Left colon (tissue), 2 donors: ENCODE data around the gene ATR. TPM values are rescaled to one million over a fixed set of nuclear protein-coding genes. Genes with fewer than 3 reads are reported as not detected.
A peak's percentile ranks its signal among the peaks of the same experiment; 100 is the strongest.
"Not testable (repeated sequence)": the region's sequence is repeated elsewhere in the genome, so short reads cannot be mapped to it uniquely, and the experiment has no call there.

Source experiments
- ATAC-seq: fragments of 200-7000 bp; cut with Tn5 transposase; one replicate; pipeline ENCODE4 v1.9.1; 2020; ENCODE audit warnings: mild to moderate bottlenecking, moderate library complexity
- DNase-seq, 2 donors: peaks; one replicate each; pipeline ENCODE4 v3.0.0-alpha.2; 2020
- intact Hi-C, 2 donors: fragments of 100-400 bp; cut with DNase I in 1 of 2; cut with micrococcal nuclease in 1 of 2; formaldehyde crosslinking; loops; one replicate each; pipeline versions ENCODE4 v1.11.2 to v1.14.0; 2022; cut with DNase I, micrococcal nuclease
- total RNA-seq, 2 donors: library from RNA; stranded (reverse); fragmentation: NEBNext Ultra II Directional; extraction: Animal tissue kit (Norgen Biotek cat#: 25700); gene quantifications; one replicate each; pipeline ENCODE4 v1.2.1, GENCODE V29; 2021
- donor health status: DM: no; HTN: no; CAD: no.
- donor health status: DM: yes; HTN: yes; CAD: no.

The ATR gene
- total RNA-seq, 2 donors from 2014 or later, result 13.7 to 18.9 TPM

DNA sequence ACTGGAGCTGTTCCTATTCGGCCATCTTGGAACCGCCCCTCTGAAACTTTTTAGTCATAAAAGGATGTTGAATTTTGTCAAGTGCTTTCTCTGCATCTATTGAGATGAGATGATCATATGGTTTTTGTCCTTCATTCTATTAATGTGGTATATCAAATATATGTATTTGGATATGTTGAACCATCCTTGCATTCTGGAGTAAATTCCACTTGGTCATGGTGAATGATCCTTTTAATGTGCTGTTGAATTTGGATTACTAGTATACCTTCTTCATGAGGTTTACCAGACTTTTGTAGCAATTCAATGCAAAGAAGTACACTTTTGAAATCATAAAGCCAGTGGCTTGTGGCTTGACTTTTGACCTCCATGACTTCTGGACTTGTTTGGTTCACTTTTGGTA lies 97.3 kb downstream of the ATR start:
- ATAC-seq (no peak), DNase-seq (no peak)
- intact Hi-C loops, result no loop called here

GRCh38 chr3:142470826-142471225 lies 107.7 kb downstream of the ATR start:
- intact Hi-C loops, result no loop called here
- DNase-seq (no peak), ATAC-seq (no peak)

- no peak for DNase-seq
- ATAC-seq, result no peak
- intact Hi-C loops, result no loop called here
These were observed 110.1 kb downstream of the ATR start for GRCh38 chr3:142468456-142468855.

DNA sequence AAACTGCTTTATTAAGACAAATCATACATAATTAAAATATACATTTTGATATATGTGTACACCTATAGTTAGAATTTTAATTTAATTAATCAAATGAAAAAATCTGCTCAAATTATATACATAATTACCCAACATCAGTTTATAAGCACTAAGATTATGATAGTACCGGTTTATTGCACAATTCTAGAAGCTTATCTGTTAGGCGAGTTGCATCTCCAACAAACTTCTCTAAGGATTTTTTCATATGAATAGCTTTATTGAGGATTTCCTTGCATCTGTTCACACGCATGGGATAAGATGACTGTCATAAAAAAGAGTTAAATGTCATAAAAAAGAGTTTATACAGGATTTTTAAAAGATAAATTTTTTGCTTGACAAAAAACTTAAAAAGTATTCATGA lies 110.8 kb downstream of the ATR start:
- intact Hi-C loops, result no loop called here
- DNase-seq (no peak), ATAC-seq (no peak)

GRCh38 chr3:142460689-142461088 lies 117.8 kb downstream of the ATR start:
- intact Hi-C loops, result no loop called here
- DNase-seq (no peak), ATAC-seq (no peak)

GRCh38 chr3:142459929-142460328 lies 118.6 kb downstream of the ATR start:
- DNase-seq, result no peak
- intact Hi-C loops, result no loop called here

DNA sequence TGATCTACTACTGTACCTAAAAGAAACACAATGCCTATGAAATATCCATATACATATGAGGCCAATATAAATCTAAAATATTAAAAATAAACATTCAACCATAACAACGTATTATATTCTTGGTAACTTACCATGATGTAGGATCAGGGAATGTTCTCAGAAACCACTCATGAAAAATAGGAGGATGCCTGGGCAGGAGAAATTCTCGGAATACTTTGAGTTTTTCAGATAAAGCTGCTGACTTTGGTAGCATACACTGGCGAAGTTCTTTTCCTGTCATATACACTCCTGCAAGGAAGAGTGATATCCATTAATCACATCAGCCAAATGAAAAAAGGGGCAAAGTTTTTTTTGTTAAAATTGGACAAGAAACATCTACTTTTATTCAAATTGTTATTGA lies 119.4 kb downstream of the ATR start:
- intact Hi-C loops, result no loop called here
- ATAC-seq (no peak), DNase-seq (no peak)

More at GRCh38 chr3:142459929-142460328, 118.6 kb downstream of the ATR start:
- no peak for ATAC-seq

DNA sequence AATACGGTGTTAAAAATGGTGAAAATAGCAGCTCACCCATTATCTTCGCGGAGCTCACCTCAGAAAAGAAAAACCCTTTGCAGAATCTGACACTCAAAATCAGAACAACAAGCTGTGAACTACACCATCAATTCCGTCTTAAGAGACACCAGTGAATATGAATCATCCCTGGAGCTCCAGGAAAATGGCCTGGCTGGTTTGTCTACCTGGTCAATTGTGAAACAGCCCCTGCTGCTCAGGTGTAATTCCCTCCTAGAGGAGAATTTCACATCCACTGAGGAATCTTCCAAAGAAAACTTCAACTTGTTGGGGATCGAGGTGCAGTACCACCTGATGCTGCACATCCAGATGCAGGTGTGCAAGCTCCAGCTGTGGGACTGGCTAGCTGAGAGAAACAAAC lies 127.7 kb downstream of the ATR start:
- DNase-seq (no peak), ATAC-seq (no peak)
- intact Hi-C loops, result no loop called here

DNA sequence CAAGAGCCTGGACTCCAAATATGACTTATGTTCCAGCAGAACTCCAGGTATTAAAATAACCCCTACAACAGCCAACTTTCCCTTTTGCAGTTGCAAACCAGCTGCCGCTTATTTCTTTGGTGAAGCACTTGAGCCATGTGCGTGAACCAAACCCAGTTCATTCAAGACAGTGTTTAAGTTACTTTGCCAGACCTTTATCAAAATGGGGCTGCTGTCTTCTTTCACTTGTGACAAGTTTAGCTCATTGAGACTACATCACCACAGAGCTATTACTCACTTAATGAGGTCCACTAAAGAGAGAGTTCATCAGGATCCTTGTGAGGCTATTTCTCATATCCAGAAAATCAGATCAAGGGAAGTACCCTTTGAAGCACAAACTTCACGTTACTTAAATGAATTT lies 128.3 kb downstream of the ATR start:
- intact Hi-C loops, result no loop called here
- no peak for ATAC-seq

GRCh38 chr3:142447852-142448823 lies 130.4 kb downstream of the ATR start, which contains the start of gene XRN1:
XRN1 (minus strand) TSS chr3:142448037; CDS start chr3:142447944, 93 bp downstream.
- intact Hi-C loops, result no loop called here
- peak; percentile 90 for ATAC-seq

More for the DNA sequence above, 128.3 kb downstream of the ATR start:
- DNase-seq, result no peak

DNA sequence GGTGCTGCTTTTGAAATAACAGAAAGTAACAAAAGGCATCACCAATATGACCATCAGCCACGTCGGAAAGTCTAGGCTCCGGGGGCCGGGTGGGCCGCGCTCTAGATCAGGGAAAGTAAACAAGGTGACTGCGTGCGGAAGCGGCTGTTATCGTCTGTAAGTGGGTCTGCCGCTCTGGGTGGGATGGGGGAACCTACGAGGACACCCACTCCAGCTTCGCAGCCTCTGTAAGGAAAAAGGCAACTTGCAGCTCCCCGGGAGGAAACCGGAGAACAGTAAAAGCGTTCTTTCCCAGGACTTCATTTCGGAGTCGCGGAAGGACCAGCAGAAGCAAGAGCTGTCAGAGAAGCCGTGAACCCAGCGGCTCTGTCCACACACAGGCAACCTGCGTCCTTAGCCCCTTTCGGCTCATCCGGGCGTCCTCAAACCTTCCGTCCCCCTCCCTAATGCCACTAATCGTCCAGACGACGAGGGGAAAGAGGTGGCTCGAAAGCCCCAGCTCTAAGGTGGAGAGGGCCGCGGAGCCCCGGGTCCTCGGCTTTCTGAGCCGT lies 131.2 kb downstream of the ATR start:
- DNase-seq (peak; percentile 35 to 60), ATAC-seq (peak; percentile 42)
- intact Hi-C loops, result no loop called here

More at GRCh38 chr3:142447852-142448823, 130.4 kb downstream of the ATR start, which contains the start of gene XRN1:
- DNase-seq, result peak; percentile 93 to 97

DNA sequence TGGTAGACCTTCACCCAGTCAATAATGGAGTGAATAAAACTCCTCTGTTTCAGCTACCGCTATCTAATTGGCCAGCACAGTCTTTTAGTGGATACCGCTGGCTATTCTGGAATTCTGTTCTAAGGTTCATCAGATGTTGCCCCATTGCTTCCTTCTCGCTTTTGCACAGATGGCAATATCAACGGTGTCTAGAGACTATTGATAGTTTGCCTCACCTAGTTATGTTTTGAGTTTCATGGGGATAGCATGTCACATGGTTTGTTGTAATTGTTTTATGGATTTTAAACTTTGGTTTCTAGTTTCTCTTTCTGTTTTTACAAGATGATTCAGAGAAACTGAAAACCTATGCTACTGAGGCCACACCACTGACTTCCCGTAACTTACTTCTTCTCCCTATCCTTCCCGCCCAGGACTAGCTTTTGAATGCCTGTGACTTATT lies 132.7 kb downstream of the ATR start:
- intact Hi-C loops, result no loop called here
- peak; percentile 75 for ATAC-seq
- DNase-seq, result peak in 1 of 2 donors; percentile 48

- ATAC-seq (no peak), DNase-seq (no peak)
- intact Hi-C loops, result no loop called here
These were observed 134.2 kb downstream of the ATR start for GRCh38 chr3:142444343-142444742.

DNA sequence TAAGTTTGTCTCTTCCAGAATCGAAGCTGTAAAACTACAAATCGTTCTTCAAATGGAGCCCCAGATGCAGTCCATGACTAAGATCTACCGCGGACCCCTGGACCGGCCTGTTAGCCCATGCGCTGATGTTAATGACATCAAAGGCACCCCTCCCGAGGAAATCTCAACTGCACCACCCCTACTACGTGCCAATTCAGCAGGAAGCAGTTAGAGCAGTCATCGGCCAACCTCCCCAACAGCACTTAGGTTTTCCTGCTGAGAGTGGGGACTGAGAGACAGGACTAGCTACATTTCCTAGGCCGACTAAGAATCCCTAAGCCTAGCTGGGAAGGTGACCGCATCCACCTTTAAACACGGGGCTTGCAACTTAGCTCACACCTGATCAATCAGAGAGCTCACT lies 135.5 kb downstream of the ATR start:
- DNase-seq, intact Hi-C loops, ATAC-seq: not testable (repeated sequence)

- DNase-seq, intact Hi-C loops, ATAC-seq: not testable (repeated sequence)
These were observed 138.9 kb downstream of the ATR start for GRCh38 chr3:142439499-142440220.

GRCh38 chr3:142438096-142438495 lies 140.4 kb downstream of the ATR start:
- intact Hi-C loops, DNase-seq, ATAC-seq: not testable (repeated sequence)

DNA sequence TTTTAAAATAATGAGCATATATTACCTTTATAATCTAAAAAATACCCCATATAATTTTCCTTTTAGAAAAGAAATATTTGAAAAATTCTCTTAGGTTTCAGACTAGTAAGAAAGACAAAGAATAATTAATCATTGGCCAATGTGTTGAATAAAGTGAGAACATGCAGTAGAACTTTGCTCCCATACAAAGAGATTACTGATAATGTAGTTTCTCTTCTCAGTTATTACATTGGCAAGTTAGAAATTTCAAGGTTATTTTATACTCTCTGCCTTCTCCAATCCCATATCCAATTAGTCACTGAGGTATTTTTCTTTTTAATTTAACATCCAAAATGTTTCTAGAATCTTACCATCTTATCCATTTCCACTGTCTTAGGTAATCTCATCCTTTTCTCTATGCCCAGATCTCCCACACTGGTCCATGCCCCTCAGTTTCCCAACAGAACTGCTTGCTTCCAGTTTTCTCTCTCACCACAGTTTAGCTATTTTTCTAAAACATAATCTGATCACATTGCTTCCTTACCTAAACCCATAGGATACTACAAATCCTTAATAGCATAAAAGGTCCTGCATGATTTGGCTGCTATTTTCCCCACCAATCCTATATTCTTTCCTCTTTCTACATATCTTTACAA lies 141.5 kb downstream of the ATR start:
- DNase-seq, result no peak
- ATAC-seq, result peak; percentile 51
- intact Hi-C loops, result no loop called here

DNA sequence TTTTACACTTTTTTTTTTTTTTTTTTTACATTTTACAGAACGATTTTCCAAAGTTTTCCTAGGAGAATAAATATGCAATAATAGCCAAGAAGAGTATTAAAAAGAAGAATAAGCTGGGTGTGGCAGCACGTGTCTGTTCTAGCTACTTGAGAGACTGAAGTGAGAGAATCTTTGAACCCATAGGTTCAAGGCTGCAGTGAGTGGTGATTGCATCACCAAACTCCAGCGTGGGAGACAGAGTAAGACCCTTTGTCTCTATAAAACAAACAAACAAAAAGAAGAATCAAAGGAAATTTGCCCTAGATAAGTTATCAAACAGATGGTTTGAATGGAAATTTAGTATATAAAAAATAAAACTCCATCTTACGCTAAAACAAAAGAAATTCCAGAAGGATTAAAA lies 144.0 kb downstream of the ATR start:
- ATAC-seq (no peak), DNase-seq (no peak)
- intact Hi-C loops, result no loop called here

DNA sequence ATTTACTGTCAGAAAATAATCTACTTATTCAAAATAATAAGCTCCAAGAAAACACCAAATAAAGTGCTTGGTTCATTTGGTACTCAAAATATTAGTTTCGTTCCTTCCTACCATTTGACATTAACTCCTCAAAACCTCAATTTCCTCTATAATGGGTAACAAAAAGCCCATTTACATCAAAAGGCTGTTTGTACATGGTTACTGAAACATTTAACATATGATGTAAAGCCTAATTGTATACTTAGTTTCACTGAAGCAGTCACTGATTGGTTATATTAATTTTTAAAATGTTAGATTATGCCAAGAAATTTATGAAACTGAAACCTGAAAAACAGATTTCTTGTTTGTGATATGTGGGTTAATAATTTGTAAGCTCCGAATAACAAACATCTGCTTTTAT lies 145.4 kb downstream of the ATR start:
- no peak for DNase-seq
- intact Hi-C loops, result no loop called here
- ATAC-seq, result no peak
